Neural cell (in vitro differentiated cells): ENCODE measurements around the gene CNNM2.

Experiments used
- CTCF ChIP-seq: fragments of 450-650 bp; IDR thresholded peaks from 2 replicates; pipeline ENCODE4 v1.5.1; 2014; ENCODE audit warnings: antibody characterized with exemption, mild to moderate bottlenecking, moderate library complexity; ENCODE audit not compliant: poor library complexity, severe bottlenecking
- EP300 ChIP-seq: fragments of 450-650 bp; conservative IDR thresholded peaks from 2 replicates; pipeline ENCODE4 v1.6.1; 2014; ENCODE audit warnings: antibody characterized with exemption, mild to moderate bottlenecking, moderate library complexity; ENCODE audit not compliant: poor library complexity, severe bottlenecking
- EZH2 ChIP-seq: fragments of 200-600, 300-800 bp; shearing (Covaris generic), sonication (generic); IDR thresholded peaks from 2 replicates; pipeline ENCODE4 v1.6.1; 2014; ENCODE audit warnings: antibody characterized with exemption, low read length, borderline replicate concordance, mild to moderate bottlenecking; ENCODE audit not compliant: insufficient read depth, poor library complexity, severe bottlenecking
- POLR2AphosphoS5 ChIP-seq: IDR thresholded peaks from 2 replicates; pipeline ENCODE4 v1.6.1; 2012
- RAD21 ChIP-seq: fragments of 450-650 bp; conservative IDR thresholded peaks from 2 replicates; pipeline ENCODE4 v1.6.1; 2014; ENCODE audit warnings: antibody characterized with exemption, mild to moderate bottlenecking, moderate library complexity

DNA sequence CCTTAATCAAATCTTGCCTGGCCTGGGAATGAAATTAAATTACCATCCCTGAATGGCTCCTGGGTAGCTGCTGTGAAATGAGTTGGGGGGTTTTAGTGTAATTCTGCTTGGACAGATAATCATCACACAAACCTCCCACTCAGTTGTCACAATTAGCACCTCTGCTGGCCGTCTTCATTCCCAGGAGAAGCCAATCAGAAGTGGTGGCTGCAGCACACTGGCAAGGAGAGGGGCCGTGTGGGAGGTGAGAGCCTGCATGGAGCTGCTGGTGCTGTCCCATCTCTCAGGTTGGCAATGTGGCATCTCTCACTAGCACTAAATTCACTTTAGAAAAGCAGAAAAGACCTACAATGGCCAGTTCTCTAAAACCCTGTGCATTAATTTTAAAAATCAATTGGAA lies 182.5 kb downstream of the CNNM2 start:
- no peak for TF ChIP-seq CTCF
- no peak for TF ChIP-seq EP300
- TF ChIP-seq EZH2: no peak
- TF ChIP-seq RAD21: no peak
- no peak for TF ChIP-seq POLR2AphosphoS5
